ENCODE data around the gene WDR36. TPM values are rescaled to one million over a fixed set of nuclear protein-coding genes. Genes with fewer than 3 reads are reported as not detected.

Gene WDR36
- 6.7 and 10.4 TPM in 2 replicates for polyA plus RNA-seq (2012; rRNA removed)
- 8.6 and 9.0 TPM in 2 replicates for polyA plus RNA-seq (2012; cell fraction: cytosol; rRNA removed)
- 7.6 and 17.4 TPM in 2 replicates for polyA plus RNA-seq (2012; cell fraction: nucleus; rRNA removed)

DNA sequence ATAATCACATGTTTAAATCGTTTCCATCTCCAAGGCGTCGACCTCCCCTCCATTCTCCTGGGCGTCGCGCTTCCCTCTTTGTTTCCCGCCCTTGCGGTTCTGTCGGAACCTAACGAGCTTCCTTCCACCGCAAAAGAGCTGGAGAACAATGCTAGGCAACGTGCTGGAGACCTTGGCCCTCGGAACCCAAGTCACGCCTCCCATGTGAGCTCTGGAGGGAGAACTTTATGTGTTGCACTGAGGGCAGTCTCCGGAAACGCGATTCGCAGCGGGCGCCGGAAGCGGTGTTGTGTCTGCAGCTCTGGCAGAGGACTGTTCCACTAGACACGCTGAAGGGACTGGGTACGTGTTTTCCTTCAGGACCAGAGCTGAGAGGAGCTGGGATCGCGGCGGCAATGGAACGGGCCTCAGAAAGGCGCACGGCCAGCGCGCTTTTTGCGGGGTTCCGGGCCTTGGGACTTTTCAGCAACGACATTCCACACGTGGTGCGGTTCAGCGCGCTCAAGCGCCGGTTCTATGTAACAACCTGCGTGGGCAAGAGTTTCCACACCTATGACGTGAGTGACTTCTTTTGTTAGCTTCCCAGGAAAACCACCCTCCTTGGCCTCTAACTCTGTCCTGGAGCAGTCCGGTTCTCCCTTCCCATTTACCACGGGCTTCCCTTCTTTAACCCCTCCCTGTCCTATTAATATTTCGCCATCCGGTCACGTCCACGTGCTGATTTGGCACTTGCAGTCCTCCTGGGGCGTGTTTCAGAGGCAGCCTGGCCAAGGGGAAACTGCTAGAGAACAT, at the start of gene WDR36:
WDR36 (plus strand) TSS at position 287 of the 792 bp plus-strand sequence; CDS start at position 396, 109 bp downstream.
- H4K20me1 ChIP-seq (ENCODE audit: insufficient read depth), result peaks cover 19% of the 10 kb centered on the region
- peak within 1 kb of the TSS; percentile 100 for H2AFZ ChIP-seq (ENCODE audit: low read depth)
- peaks cover 23 to 26% of the 10 kb centered on the region in 2 experiments for H3K36me3 ChIP-seq (replicated peaks in 1 of 2; ENCODE audit: control insufficient read depth in 1 of 2, insufficient read depth in 2 of 2, low read length in 1 of 2)
- no peaks in the 10 kb centered on the region for H3K9me2 ChIP-seq
- H3F3A ChIP-seq (replicated peaks; ENCODE audit: insufficient read depth), result peaks cover 3% of the 10 kb centered on the region
- no peaks in the 10 kb centered on the region for H3K9me3 ChIP-seq
- H3K4me2 ChIP-seq, result peak within 1 kb of the TSS; percentile 89
- ChIA-PET CTCF (interaction anchor here (0.9 to 1.6 kb wide), 3 partner anchors 12 to 302 kb away, joined by 3 to 5 read pairs (median 3); no protein-coding TSS in a partner anchor), POLR2A (interaction anchor here (0.5 to 0.7 kb wide), 2 partner anchors 29 to 1069 kb away, joined by 4 read pairs; no protein-coding TSS in a partner anchor)
- peaks cover 8 to 11% of the 10 kb centered on the region in 2 experiments; a peak in 3 of 4 replicates for H3K4me1 ChIP-seq (ENCODE audit: control insufficient read depth in 1 of 2, insufficient read depth in 2 of 2, low read depth in 1 of 2, low read length in 1 of 2)
- 1% methylated on average over 37 of the region's 50 CpGs for WGBS (ENCODE audit: low lambda C conversion rate)
- peaks cover 48% of the 10 kb centered on the region for H3K79me2 ChIP-seq (ENCODE audit: insufficient read depth)
- H3K27me3 ChIP-seq (ENCODE audit: insufficient read depth), result no peaks in the 10 kb centered on the region
- peak within 1 kb of the TSS; percentile 98 for H3K4me3 ChIP-seq (ENCODE audit: low read depth in 2 of 2, low read length in 1 of 2)
- DNase-seq, result peak; percentile 84
- peak within 1 kb of the TSS; percentile 80 to 87 for H3K27ac ChIP-seq (ENCODE audit: low read depth in 2 of 2, low read length in 1 of 2)
- H3K9ac ChIP-seq, result peak within 1 kb of the TSS; percentile 78
- TF ChIP-seq JUND (IDR thresholded peaks at IDR 0.05) (no peak), EP300 (IDR thresholded peaks at IDR 0.05; ENCODE audit: borderline replicate concordance in 1 of 2, low read depth in 1 of 2, low read length in 1 of 2) (peak in 1 of 2 experiments; percentile 32; a peak in 1 of 4 replicates), FOXJ3 (CRISPR knock-in tag; IDR thresholded peaks at IDR 0.05) (peak; percentile 76; the same call in 1 of the 2 replicates), TEAD4 (IDR thresholded peaks at IDR 0.05; ENCODE audit: borderline replicate concordance, insufficient read depth) (no peak), POLR2AphosphoS5 (IDR thresholded peaks at IDR 0.05; ENCODE audit: low read depth, low read length) (peak; percentile 92), TCF12 (IDR thresholded peaks at IDR 0.05) (peak; percentile 57; the same call in 1 of the 2 replicates), MXI1 (IDR thresholded peaks at IDR 0.05; ENCODE audit: low read depth, low read length) (peak; percentile 97), SIN3A (IDR thresholded peaks at IDR 0.05; ENCODE audit: borderline replicate concordance, low read depth, low read length) (peak; percentile 88), TAF1 (IDR thresholded peaks at IDR 0.05; ENCODE audit: borderline replicate concordance, low read depth, low read length) (peak; percentile 92), ELF1 (IDR thresholded peaks at IDR 0.05) (peak; percentile 78), RAD21 (IDR thresholded peaks at IDR 0.05; ENCODE audit: low read length) (peak; percentile 20; the same call in 1 of the 2 replicates), GATA2 (CRISPR knock-in tag; IDR thresholded peaks at IDR 0.05) (peak; percentile 41; the same call in 1 of the 2 replicates), CHD2 (IDR thresholded peaks at IDR 0.05; ENCODE audit: low read length, partially characterized antibody) (peak; percentile 93), RFX5 (IDR thresholded peaks at IDR 0.05; ENCODE audit: low read length) (peak; percentile 71), SMC3 (IDR thresholded peaks at IDR 0.05; ENCODE audit: low read depth, low read length) (no peak), RCOR1 (IDR thresholded peaks at IDR 0.05; ENCODE audit: low read length) (peak; percentile 86), EZH2phosphoT487 (IDR thresholded peaks at IDR 0.05; ENCODE audit: borderline replicate concordance, low read depth) (no peak), YY1 (IDR thresholded peaks at IDR 0.05; ENCODE audit: low read depth) (peak; percentile 61; the same call in 1 of the 2 replicates)
- TF ChIP-seq, protein P1, sequence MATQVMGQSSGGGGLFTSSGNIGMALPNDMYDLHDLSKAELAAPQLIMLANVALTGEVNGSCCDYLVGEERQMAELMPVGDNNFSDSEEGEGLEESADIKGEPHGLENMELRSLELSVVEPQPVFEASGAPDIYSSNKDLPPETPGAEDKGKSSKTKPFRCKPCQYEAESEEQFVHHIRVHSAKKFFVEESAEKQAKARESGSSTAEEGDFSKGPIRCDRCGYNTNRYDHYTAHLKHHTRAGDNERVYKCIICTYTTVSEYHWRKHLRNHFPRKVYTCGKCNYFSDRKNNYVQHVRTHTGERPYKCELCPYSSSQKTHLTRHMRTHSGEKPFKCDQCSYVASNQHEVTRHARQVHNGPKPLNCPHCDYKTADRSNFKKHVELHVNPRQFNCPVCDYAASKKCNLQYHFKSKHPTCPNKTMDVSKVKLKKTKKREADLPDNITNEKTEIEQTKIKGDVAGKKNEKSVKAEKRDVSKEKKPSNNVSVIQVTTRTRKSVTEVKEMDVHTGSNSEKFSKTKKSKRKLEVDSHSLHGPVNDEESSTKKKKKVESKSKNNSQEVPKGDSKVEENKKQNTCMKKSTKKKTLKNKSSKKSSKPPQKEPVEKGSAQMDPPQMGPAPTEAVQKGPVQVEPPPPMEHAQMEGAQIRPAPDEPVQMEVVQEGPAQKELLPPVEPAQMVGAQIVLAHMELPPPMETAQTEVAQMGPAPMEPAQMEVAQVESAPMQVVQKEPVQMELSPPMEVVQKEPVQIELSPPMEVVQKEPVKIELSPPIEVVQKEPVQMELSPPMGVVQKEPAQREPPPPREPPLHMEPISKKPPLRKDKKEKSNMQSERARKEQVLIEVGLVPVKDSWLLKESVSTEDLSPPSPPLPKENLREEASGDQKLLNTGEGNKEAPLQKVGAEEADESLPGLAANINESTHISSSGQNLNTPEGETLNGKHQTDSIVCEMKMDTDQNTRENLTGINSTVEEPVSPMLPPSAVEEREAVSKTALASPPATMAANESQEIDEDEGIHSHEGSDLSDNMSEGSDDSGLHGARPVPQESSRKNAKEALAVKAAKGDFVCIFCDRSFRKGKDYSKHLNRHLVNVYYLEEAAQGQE (IDR thresholded peaks at IDR 0.05; ENCODE audit: low read depth, low read length), result peak; percentile 61
- TF ChIP-seq, protein P2, sequence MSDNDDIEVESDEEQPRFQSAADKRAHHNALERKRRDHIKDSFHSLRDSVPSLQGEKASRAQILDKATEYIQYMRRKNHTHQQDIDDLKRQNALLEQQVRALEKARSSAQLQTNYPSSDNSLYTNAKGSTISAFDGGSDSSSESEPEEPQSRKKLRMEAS (IDR thresholded peaks at IDR 0.05; ENCODE audit: low read depth), result peak; percentile 100
- TF ChIP-seq, protein P3, sequence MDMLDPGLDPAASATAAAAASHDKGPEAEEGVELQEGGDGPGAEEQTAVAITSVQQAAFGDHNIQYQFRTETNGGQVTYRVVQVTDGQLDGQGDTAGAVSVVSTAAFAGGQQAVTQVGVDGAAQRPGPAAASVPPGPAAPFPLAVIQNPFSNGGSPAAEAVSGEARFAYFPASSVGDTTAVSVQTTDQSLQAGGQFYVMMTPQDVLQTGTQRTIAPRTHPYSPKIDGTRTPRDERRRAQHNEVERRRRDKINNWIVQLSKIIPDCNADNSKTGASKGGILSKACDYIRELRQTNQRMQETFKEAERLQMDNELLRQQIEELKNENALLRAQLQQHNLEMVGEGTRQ (IDR thresholded peaks at IDR 0.05; ENCODE audit: borderline replicate concordance, low read depth, low read length), result peak; percentile 37; the same call in 1 of the 2 replicates
- TF ChIP-seq, protein P4, sequence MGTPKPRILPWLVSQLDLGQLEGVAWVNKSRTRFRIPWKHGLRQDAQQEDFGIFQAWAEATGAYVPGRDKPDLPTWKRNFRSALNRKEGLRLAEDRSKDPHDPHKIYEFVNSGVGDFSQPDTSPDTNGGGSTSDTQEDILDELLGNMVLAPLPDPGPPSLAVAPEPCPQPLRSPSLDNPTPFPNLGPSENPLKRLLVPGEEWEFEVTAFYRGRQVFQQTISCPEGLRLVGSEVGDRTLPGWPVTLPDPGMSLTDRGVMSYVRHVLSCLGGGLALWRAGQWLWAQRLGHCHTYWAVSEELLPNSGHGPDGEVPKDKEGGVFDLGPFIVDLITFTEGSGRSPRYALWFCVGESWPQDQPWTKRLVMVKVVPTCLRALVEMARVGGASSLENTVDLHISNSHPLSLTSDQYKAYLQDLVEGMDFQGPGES (IDR thresholded peaks at IDR 0.05; ENCODE audit: low read depth, low read length), result peak; percentile 55
- TF ChIP-seq, protein P5, sequence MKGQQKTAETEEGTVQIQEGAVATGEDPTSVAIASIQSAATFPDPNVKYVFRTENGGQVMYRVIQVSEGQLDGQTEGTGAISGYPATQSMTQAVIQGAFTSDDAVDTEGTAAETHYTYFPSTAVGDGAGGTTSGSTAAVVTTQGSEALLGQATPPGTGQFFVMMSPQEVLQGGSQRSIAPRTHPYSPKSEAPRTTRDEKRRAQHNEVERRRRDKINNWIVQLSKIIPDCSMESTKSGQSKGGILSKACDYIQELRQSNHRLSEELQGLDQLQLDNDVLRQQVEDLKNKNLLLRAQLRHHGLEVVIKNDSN (IDR thresholded peaks at IDR 0.05; ENCODE audit: borderline replicate concordance, low read depth), result peak; percentile 54

Data from SK-N-SH (cell line).